Ascending aorta (tissue), 2 donors: ENCODE results near the gene LIN7A. TPM values are rescaled to one million over a fixed set of nuclear protein-coding genes. Genes with fewer than 3 reads are reported as not detected.

Experiments used
- DNase-seq, 2 donors: peaks; one replicate each; pipeline ENCODE4 v3.0.0-alpha.2; 2019; ENCODE audit warnings: low spot score in 2 of 2
- H3K27ac ChIP-seq, 2 donors: fragments of 200-600 bp; sonication (generic); one replicate each; pipeline ENCODE4 v1.5.1; 2016 to 2017; ENCODE audit warnings: mild to moderate bottlenecking in 1 of 2
- H3K27me3 ChIP-seq: fragments of 200-600 bp; sonication (generic); one replicate; pipeline ENCODE4 v1.5.1; 2017
- H3K36me3 ChIP-seq, 2 donors: fragments of 200-600 bp; sonication (generic); one replicate each; pipeline ENCODE4 v1.5.1; 2016
- H3K4me1 ChIP-seq, 2 donors: fragments of 200-600 bp; sonication (generic); one replicate each; pipeline ENCODE4 v1.5.1; 2016 to 2017; ENCODE audit warnings: mild to moderate bottlenecking in 1 of 2
- H3K4me3 ChIP-seq, 2 donors: fragments of 200-600 bp; sonication (generic); one replicate each; pipeline ENCODE4 v1.5.1; 2016 to 2017; ENCODE audit warnings: mild to moderate bottlenecking in 1 of 2
- H3K9me3 ChIP-seq, 2 donors: fragments of 200-600 bp; sonication (generic); one replicate each; pipeline ENCODE4 v1.5.1; 2016
- intact Hi-C: fragments of 100-400 bp; cut with DNase I; formaldehyde crosslinking; loops from one replicate; pipeline ENCODE4 v1.15.1; 2023
- total RNA-seq: library from RNA; depleted of rRNA; stranded (reverse); fragments of >200 nt; gene quantifications from one replicate; pipeline ENCODE4 v1.1.0, GENCODE V29; 2016
- TF ChIP-seq, protein P1 (sequence below), 3 experiments: fragments of 200-600 bp in 2 of 3; fragments of 450-650 bp in 1 of 3; sonication (generic) in 2 of 3; IDR thresholded peaks; one replicate each; pipeline ENCODE4 v1.5.1; 2016 to 2019; ENCODE audit warnings: antibody characterized with exemption in 3 of 3, mild to moderate bottlenecking in 1 of 3, moderate library complexity in 1 of 3

LIN7A gene
- total RNA-seq, 1 donor from 2014 or later, result 4.6 TPM

- intact Hi-C loops, result no loop called here
- Histone ChIP-seq H3K27me3 (no peaks in the 10 kb centered on the region), H3K4me1 (no peaks in the 10 kb centered on the region), H3K4me3 (no peak overlapping the region), H3K27ac (no peak overlapping the region), H3K9me3 (no peaks in the 10 kb centered on the region), H3K36me3 (no peaks in the 10 kb centered on the region)
- DNase-seq, result no peak
- TF ChIP-seq, protein P1, sequence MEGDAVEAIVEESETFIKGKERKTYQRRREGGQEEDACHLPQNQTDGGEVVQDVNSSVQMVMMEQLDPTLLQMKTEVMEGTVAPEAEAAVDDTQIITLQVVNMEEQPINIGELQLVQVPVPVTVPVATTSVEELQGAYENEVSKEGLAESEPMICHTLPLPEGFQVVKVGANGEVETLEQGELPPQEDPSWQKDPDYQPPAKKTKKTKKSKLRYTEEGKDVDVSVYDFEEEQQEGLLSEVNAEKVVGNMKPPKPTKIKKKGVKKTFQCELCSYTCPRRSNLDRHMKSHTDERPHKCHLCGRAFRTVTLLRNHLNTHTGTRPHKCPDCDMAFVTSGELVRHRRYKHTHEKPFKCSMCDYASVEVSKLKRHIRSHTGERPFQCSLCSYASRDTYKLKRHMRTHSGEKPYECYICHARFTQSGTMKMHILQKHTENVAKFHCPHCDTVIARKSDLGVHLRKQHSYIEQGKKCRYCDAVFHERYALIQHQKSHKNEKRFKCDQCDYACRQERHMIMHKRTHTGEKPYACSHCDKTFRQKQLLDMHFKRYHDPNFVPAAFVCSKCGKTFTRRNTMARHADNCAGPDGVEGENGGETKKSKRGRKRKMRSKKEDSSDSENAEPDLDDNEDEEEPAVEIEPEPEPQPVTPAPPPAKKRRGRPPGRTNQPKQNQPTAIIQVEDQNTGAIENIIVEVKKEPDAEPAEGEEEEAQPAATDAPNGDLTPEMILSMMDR (IDR thresholded peaks at IDR 0.05), result no peak
Measured at GRCh38 chr12:80952443-80952842, 14.7 kb upstream of the LIN7A start.

- no peaks in the 10 kb centered on the region for H3K4me1 ChIP-seq
- no peak for DNase-seq
- no peaks in the 10 kb centered on the region for H3K9me3 ChIP-seq
- H3K36me3 ChIP-seq, result no peaks in the 10 kb centered on the region
- H3K4me3 ChIP-seq, result no peak overlapping the region
- intact Hi-C loops, result no loop called here
- no peaks in the 10 kb centered on the region for H3K27me3 ChIP-seq
- TF ChIP-seq, protein P1 (IDR thresholded peaks at IDR 0.05), result no peak
- H3K27ac ChIP-seq, result no peak overlapping the region
Measured at GRCh38 chr12:80946591-80946990, 8.9 kb upstream of the LIN7A start.

- no peak for DNase-seq
- Histone ChIP-seq H3K9me3 (no peaks in the 10 kb centered on the region), H3K4me1 (no peaks in the 10 kb centered on the region), H3K27ac (no peak overlapping the region), H3K4me3 (no peak overlapping the region), H3K27me3 (no peaks in the 10 kb centered on the region), H3K36me3 (no peaks in the 10 kb centered on the region)
- TF ChIP-seq, protein P1 (IDR thresholded peaks at IDR 0.05), result no peak
- intact Hi-C loops, result no loop called here
Measured at GRCh38 chr12:80943338-80943737, 5.6 kb upstream of the LIN7A start.

DNA sequence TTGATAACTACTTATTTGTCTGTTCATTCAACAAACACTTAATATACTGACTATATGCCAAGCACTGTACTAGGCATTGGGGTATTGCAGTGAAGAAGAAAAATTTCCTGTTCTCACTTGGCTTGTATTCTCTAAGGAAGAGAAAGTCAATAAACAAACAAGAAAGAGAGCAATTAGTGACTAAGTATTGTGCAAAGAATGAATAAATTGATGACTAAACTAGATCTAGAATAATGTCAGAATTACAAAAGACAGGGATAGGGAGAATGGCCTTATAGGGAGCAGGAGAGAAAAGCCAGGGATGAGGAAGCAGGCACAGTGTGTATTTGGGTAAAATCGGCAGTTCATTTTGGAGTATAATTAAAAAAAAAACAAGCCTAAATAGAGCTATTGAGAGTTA is 4.2 kb upstream of the LIN7A start:
- DNase-seq, result no peak
- no peak overlapping the region for H3K4me3 ChIP-seq
- intact Hi-C loops, result no loop called here
- H3K27me3 ChIP-seq, result no peaks in the 10 kb centered on the region
- TF ChIP-seq, protein P1 (IDR thresholded peaks at IDR 0.05), result no peak
- H3K27ac ChIP-seq, result no peak overlapping the region
- no peaks in the 10 kb centered on the region for H3K4me1 ChIP-seq
- no peaks in the 10 kb centered on the region for H3K36me3 ChIP-seq
- no peaks in the 10 kb centered on the region for H3K9me3 ChIP-seq

GRCh38 chr12:80939231-80939950 is 1.7 kb upstream of the LIN7A start:
- no peaks in the 10 kb centered on the region for H3K9me3 ChIP-seq
- DNase-seq, result no peak
- no peak overlapping the region for H3K27ac ChIP-seq
- H3K36me3 ChIP-seq, result no peaks in the 10 kb centered on the region
- no peaks in the 10 kb centered on the region for H3K27me3 ChIP-seq
- no peak overlapping the region for H3K4me3 ChIP-seq
- TF ChIP-seq, protein P1 (IDR thresholded peaks at IDR 0.05), result no peak
- H3K4me1 ChIP-seq, result no peaks in the 10 kb centered on the region
- intact Hi-C loops, result no loop called here

DNA sequence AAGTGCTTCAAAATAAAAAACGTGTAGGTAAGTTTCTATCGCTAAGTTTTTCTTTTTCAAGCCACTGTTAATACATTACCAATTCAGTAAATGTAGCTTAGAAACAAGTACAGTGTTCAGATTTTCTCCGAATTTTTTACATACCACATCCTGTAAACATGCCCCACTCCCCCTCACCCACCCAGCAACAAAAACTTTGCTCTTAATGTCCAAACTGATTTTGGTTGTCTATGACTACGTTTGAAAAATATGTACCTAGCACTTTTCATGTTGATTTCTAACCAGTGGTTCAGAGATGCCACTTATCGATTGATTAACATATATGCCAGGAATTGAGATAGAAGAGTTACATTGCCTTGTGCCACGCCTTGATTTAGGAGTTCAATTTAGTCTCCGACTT is 663 bp upstream of the LIN7A start:
- no peaks in the 10 kb centered on the region for H3K9me3 ChIP-seq
- DNase-seq, result no peak
- H3K27ac ChIP-seq, result no peak overlapping the region
- no peak overlapping the region for H3K4me3 ChIP-seq
- H3K36me3 ChIP-seq, result no peaks in the 10 kb centered on the region
- no peaks in the 10 kb centered on the region for H3K27me3 ChIP-seq
- TF ChIP-seq, protein P1 (IDR thresholded peaks at IDR 0.05), result no peak
- intact Hi-C loops, result no loop called here
- no peaks in the 10 kb centered on the region for H3K4me1 ChIP-seq
